GM19467 (cell line): ENCODE data around the gene RRM1.
"Not testable (repeated sequence)": the region's sequence is repeated elsewhere in the genome, so short reads cannot be mapped to it uniquely, and the experiment has no call there.

Source experiments
- ATAC-seq: cut with Tn5 transposase; IDR thresholded peaks from one replicate; pipeline ENCODE4 v1.9.1; 2021; ENCODE audit warnings: mild to moderate bottlenecking, moderate library complexity; ENCODE audit not compliant: unreplicated experiment

The RRM1 gene

DNA sequence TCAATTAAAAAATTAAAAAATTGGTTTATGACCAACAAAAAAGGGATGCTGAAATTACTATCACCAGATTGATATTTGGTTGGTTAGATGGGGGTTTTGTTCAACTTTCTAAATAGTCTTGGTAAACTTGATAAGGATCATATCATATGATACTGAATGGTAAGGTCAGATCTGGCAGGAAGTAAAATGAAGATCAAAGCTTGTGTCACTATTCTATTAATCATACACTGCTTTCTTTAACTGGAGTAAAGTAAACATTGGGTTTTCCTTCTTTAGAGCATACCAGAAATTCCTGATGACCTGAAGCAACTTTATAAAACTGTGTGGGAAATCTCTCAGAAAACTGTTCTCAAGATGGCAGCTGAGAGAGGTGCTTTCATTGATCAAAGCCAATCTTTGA is 40.2 kb downstream of the RRM1 start:
- ATAC-seq = no peak

DNA sequence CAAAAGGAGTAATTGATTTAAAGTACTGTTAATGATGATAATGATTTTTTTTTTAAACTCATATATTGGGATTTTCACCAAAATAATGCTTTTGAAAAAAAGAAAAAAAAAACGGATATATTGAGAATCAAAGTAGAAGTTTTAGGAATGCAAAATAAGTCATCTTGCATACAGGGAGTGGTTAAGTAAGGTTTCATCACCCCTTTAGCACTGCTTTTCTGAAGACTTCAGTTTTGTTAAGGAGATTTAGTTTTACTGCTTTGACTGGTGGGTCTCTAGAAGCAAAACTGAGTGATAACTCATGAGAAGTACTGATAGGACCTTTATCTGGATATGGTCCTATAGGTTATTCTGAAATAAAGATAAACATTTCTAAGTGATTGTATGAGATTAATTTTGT is 43.9 kb downstream of the RRM1 start:
- no peak for ATAC-seq

DNA sequence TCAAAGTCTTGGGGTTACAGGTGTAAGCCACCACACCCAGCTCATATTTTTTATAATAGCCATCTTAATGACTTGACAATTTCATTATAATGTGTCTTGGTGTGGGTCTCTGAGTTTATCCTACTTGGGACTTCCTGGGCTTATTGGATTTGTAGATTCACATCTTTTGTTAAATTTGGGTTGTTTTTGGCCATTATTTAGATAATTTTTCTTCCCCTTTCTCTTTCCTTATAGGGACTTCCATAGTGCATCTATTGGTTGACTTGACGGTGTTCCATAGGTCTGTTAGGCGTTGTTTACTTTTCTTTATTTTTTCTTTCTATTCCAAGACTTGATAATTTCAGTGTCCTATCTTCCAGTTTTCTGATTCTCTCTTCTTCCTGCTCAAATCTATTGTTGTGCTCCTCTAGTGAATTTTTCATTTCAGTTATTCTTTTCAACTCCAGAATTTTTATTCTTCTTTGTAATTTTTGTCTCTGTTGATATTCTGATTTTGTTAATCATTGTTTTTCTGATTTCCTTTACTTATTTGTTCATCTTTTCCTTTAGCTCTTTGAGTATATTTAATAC is 45.6 kb downstream of the RRM1 start:
- no peak for ATAC-seq

DNA sequence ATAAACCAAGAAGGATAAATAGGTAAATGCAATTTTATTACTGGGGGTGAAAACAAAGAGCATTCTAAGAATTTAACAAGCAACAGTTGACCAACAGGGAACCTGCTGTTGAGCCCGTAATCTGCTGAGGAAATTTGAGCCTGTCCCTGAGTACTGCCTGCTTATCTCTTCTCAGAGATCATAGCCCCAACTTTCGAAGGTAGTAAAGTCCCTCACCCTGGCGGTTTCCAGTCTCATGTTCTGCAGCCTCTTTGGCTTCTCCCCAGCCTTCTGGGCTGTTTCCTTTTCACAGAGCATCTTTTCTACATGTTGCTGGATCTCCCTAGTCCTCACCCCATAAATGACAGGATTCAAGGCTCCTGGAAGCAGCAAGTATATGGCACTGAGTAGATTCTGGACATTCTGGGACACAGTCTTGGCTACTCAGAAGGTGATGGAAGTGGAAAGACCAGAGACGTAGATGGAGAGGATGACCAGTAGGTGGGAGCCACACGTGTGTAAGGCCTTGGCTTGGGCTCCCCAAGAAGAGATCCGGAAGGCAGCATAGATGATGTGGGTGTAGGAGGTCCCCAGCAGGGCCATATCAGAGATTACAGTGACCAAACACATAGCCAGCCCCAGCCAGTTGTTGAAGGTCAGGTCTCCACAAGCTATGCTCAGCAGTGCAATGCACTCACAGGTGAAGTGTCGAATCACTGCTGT is 51.6 kb downstream of the RRM1 start:
- no peak for ATAC-seq

DNA sequence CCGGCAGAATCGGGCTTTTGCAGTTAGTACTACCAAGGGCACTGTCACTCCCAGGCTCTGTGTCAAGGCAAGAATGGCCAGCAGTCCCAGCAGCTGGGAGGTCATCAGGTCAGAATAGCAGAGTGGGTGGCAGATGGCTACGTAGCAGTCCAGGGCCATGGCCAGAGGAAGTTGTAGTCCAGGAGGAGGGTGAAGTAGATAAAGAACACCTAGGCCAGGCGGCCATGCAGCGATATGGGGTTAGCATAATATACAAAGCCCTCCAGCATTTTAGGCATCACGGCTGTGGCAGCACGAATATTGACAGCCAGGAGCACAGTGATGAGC is 52.1 kb downstream of the RRM1 start:
- no peak for ATAC-seq

DNA sequence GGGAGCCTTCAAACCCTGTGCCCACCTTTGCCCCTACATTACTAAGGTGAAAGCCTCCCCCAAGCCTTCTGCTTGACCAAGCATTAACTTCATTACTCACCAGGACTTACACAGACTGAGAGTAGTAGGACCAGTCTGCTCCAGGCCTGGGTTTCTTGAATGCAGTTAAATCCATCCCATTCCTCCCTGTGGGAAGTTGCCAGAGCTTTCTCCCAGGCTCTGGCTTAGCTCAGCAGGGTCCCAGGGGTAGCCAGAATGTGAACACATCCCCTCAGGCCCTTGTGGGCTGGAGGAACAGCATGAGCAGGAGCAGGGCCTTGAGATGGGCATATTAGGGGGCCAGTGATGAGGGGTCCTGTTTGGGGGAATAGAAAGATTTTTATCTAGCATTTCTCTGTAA is 59.9 kb downstream of the RRM1 start:
- ATAC-seq = no peak

DNA sequence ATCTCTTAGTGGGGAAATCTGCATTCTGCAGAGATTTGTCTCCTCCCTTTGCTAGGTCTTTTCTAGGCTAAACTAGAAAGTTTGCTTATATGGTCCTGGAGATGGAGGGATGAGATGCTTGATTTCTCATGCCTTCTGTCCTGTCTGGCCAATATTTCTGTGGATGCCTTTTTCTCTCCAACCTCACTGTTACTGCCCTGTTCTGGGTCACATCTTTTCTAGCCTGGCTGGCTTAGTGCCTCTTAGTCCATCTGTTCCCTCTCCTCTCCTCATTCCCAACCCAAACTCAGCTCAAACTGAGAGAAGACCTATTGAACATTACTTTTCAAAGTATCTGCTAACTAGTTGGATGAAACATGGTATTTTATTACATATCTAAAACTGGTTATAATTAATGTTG is 62.0 kb downstream of the RRM1 start:
- ATAC-seq = no peak

DNA sequence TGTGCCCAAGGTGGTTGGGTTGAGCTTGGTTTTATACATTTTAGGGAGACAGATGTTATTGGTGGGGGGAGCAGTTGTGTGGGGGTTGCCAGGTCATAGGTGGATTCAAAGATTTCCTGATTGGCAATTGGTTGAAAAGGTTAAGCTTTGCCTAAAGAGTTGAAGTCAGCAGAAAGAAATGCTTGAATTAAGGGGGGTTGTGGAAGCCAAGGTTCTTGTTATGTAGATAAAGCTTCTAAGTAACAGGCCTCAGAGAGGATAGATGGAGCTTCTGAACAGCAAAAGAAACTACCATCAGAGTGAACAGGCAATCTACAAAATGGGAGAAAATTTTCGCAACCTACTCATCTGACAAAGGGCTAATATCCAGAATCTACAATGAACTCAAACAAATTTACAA is 64.2 kb downstream of the RRM1 start:
- ATAC-seq = not testable (repeated sequence)

DNA sequence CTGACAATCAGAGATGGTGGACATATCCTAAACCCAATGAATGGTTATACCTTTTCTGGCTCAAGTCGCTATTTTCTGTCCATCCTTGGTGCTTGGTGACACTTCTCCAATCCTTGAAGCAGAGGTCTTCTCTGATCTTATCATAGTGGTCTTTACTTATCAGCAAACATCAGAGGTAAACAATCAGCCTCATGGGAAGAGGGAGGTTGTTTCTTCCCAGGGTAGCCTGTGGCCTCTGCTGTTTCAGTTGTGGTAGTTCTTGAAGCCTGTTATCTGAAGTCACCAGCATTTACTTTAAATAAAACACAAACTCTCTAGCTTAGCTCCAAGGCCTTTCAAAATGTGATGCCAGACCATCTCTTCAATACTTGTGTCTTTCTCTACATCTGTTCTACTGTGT is 66.7 kb downstream of the RRM1 start:
- no peak for ATAC-seq

DNA sequence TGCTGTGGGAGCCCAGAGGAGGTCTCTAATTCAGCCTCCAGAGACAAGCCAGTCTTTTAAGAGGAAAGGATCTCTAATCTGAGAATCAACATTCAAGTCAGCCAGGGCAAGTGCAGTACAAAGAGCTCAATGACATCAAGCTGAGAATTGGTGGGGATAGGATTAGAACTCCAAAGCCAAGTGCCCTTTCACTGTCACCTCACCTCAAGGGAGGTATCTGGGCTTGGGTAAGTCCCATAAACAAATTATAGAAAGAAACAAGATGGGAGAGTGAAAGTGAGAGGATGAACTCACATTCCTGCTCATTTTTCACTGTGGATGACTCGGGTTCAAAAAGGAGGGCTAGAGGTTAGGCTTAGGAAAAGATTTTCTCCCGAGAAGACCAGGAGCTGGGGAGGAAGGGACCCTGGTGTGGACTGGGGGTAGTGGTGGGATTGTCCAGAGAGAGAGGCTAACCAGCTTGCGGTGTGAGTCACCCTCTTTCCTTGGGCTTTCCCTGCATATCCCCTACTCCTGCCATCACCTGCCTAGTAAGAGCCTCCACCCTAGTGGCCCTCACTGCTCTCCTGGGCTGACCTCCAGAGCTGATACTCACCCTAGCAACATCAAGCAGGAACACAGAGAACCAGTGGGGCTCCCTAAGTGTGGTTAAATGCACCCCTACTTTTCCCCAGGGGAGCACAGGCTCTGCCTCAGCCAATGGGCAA is 70.4 kb downstream of the RRM1 start:
- no peak for ATAC-seq

DNA sequence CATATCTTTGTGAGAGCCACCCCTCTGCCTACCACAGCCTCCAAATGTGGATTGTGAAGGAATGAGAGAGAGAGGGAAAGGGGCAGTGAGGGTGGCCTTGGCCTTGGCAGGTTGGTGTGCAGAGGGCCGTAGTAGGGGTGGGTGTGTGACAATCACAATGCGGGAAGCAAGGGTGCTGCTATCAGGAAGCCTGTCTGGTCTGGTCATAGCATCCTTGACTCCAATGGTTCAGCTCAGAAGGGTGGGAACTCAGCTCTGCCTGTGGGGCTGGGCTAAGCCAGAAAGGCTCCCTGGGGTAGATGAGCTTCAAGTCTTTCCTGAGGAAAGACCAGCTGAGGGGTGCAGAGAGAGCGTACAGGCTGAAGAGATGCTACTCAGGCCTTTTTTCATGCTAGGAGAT is 72.7 kb downstream of the RRM1 start:
- no peak for ATAC-seq

DNA sequence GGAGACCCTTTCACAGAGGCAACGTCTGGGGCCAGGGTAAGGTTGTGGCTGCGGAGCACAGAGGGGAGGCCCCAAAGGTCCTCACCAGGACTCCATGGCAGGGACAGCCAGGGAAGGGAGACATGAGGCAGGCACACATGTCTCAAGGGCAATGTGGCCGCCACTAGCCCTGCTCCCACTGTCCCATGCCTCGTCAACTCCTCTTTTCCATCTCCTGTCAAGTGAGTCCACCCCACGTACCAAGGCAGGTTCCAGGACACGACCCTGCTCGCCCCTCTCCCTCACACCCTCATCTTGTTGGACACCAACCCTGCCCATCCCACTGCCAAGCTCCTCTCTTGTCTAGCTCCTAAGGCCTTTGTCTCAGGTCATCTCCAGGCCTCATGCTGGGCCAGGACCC is 73.2 kb downstream of the RRM1 start:
- ATAC-seq = no peak

DNA sequence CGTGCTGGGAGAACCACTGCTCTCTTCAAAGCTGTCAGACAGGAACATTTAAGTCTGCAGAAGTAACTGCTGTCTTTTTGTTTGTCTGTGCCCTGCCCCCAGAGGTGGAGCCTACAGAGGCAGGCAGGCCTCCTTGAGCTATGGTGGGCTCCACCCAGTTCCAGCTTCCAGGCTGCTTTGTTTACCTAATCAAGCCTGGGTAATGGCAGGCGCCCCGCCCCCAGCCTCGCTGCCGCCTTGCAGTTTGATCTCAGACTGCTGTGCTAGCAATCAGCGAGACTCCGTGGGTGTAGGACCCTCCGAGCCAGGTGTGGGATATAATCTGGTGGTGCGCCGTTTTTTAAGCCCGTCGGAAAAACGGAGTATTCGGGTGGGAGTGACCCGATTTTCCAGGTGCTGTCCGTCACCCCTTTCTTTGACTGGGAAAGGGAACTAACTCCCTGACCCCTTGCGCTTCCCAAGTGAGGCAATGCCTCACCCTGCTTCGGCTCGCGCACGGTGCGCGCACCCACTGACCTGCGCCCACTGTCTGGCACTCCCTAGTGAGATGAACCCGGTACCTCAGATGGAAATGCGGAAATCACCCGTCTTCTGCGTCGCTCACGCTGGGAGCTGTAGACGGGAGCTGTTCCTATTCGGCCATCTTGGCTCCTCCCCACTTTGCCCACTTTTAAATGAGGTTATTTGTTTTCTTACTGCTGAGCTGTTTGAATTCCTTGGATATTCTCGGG is 81.2 kb downstream of the RRM1 start:
- not testable (repeated sequence) for ATAC-seq

DNA sequence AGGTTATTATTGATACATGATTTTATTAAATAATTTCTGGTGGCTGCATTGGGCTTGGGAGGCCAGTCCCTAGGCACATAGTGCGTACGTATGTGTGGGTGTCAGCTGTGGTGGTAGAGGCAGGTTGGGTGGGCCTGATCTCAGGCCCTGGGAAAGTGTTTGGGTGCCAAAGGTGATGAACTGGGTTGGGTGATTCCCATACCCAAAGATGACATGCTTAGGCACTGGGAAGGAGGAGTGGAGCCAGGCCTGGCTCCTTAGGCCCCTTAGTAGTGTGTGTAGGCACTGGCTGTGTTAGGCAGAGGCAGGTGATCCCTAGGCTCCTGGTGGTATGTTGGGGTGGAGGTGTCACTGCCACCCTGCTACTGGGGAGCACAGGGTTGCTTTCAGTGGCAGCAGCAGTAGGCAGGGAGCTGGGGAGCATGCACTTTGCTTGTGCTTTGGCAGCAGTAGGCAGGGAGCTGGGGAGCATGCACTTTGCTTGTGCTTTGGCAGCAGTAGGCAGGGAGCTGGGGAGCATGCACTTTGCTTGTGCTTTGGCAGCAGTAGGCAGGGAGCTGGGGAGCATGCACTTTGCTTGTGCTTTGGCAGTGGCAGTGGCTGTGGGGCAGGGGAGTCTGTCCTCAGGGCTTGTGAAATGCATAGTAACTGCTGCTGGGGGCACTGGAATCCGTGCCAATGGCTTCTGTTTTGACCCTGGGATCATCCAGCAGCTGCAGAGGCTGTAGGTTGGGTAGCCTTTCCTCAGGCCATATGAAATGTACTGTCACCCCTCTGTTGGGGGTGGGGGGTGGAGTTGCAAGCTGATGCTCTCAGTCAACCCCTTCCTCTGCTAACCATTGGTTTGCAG is 84.4 kb downstream of the RRM1 start:
- ATAC-seq = no peak

DNA sequence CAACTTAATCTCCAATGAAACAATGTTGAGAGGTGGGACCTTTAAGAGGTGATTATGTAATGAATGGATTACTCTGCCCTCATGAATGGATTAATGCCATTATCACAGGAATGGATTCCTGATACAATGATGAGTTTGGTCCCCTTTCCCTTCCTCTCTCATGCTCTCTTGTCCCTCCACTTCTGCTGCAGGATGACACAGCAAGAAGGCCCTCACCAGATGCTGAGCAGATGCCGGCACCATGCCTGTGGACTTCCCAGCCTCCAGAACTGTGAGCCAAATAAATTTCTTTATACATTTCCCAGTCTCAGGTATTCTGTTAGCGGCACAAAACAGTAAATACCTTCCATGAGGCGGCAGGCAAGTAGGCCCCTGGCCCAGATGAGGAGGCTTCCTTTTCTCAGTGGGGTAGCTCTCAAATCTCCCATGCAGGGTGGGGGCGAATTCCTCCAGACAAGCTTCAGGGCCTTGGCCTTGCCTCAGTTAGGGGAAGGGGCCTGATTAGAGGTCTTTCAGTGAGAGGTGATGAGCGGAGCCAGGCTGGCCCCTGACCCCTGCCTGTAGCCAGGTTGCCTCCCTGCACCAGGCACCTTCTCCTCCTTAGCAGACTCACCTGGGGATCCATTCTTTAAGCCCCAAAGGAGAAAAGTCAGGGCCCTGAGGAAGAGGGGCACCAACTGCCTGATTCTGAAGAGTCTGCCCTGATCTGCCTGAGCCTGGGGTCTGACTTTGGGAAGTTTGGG is 86.0 kb downstream of the RRM1 start:
- no peak for ATAC-seq

DNA sequence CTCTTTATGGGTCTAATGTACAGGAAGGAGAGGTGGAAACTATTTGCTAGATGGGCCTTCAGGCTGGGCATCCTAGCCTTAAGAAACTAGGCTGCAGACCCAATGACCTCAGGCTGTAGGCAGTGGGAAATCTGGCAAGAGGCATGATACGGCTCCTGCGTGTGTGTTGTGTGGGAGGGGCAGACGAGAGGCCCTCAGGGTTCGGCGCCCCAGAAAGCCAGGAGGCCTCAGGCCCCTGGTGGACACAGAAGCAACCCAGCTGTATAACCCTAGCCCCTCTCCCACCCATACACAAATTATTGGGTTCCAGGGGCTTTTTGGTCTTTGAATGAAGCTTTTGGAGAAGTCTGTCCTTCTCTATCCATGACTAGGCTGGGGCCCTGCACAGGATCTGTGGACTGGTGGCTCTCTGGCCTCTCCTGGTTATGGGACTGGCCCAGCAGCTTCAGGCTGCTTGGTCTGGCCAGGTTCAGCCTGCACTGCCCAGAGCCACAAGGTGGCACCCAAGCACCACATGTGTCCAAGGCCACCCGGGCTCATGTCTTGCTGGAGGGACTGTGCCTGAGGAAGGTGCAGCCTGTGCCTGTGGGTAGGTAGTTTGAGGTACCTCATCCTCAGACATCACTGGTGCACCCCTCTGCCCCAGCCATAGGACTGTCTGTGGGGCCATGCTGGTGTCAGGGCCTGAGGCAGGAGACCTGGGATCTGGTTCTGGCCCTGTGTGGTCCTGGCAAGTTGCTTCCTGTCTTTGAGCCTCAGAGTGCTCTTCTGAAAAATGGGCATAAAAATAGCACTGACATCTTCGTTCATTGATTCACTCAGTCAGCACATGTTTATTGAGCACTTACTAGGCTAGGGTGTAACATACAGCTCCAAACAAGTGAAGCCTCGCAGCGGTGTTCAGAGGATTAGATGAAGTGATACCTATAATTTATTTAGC is 87.5 kb downstream of the RRM1 start:
- peak; percentile 79 for ATAC-seq

DNA sequence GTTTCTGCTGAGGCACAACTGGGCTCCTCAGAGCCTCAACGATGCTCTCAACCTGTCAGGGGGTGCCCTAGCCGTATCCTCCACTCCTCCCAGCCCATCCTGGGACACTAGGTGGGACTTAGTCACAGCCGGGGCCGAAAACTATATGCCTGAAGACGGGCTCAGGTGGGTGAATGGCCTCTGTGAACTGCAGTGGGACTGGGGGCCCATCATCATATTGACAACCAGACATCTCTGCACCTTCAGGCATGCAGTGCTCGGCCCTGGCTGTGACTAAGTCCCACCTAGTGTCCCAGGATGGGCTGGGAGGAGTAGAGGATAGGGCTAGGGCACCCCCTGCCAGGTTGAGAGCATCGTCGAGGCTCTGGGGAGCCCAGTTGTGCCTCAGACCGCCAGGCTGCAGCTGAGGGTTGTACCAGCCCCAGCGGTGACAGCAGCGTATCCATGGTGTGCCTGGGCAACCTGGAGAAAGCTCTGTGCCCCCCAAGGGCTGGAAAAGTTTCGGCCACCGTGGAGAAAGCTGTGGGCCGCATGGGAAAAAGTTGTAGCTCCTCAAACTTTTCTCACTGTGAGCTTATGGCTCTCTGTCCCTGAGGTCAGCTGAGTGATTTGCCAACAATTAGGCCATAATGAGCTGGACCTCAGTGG is 88.9 kb downstream of the RRM1 start:
- no peak for ATAC-seq

DNA sequence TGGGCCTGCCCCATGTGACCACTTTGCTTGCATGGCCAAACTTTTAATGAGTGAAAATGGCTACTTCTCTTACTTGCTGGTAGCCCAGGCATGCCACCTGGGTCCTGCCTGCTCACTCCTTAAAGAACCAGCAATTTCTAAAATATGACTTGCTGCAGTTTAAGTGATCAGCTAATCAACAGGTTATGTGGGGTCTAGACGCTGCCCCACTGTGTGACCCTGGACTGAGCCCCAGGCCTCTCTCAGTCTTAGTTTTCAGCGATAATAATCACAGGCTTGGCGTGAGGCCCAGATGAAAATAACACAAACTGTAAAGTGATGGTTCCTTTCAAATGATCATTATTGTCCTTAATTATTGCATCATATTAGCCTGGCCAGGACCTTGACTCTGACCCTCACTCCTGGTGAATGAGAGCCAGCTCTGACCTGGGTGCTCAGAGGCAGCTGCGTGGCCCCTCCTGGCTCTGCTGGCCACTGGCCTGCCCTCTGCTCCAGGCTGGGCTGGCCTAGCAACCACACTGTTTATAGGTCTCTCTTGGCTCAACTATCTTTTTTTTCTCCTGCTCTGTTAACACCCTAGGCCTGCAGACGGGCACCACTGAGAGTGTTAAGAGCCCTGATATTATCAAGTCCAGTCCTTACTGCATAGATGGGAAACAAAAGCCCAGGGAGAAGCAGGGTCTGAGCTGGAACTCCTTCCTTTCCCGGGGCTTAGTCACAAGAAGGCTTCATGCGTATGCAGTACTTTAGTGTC is 89.7 kb downstream of the RRM1 start:
- no peak for ATAC-seq
